K562 (cell line): ENCODE results near the gene ACKR2. TPM values are rescaled to one million over a fixed set of nuclear protein-coding genes. Genes with fewer than 3 reads are reported as not detected.

Experiments
- BCOR ChIP-seq: fragments of 450-650 bp; IDR thresholded peaks from 2 replicates; pipeline ENCODE4 v1.6.1; 2016
- GTF2F1 ChIP-seq: IDR thresholded peaks from 2 replicates; pipeline ENCODE4 v1.6.1; 2011; ENCODE audit warnings: low read depth, low read length, improper control_type of control experiment
- NFIX ChIP-seq: fragments of 250-450 bp; sonication (Bioruptor Pico); IDR thresholded peaks from 2 replicates; pipeline ENCODE4 v1.4.0; 2020; ENCODE audit warnings: low read depth, mild to moderate bottlenecking, moderate library complexity
- RBM17 ChIP-seq: fragments of 200-400 bp; formaldehyde crosslinking; IDR thresholded peaks from 2 replicates; pipeline ENCODE4 v1.6.1; 2017; ENCODE audit warnings: low read depth, mild to moderate bottlenecking, low read length, borderline replicate concordance
- RCOR1 ChIP-seq, 2 experiments: IDR thresholded peaks; 2 replicates each; pipeline ENCODE4 v1.6.1; 2012; ENCODE audit warnings: low read depth in 2 of 2, low read length in 2 of 2, borderline replicate concordance in 1 of 2, improper control_type of control experiment in 1 of 2
- SRSF7 ChIP-seq: fragments of 200-400 bp; formaldehyde crosslinking; optimal IDR thresholded peaks from 2 replicates; pipeline ENCODE3; 2017; ENCODE audit warnings: mild to moderate bottlenecking, low read depth, low read length
- ZFX ChIP-seq: sonication (generic); formaldehyde crosslinking; IDR thresholded peaks from 2 replicates; pipeline ENCODE4 v1.8.0; 2022; ENCODE audit warnings: mild to moderate bottlenecking, missing genetic modification reagents, moderate library complexity
- ZKSCAN3 ChIP-seq: fragments of 250-450 bp; sonication (Bioruptor Pico); IDR thresholded peaks from 2 replicates; pipeline ENCODE4 v1.4.0; 2020
- ZNF121 ChIP-seq: sonication (generic); formaldehyde crosslinking; conservative IDR thresholded peaks from 2 replicates; pipeline ENCODE4 v1.8.0; 2022; ENCODE audit warnings: missing genetic modification reagents
- ZNF224 ChIP-seq: sonication (generic); formaldehyde crosslinking; IDR thresholded peaks from 2 replicates; pipeline ENCODE4 v1.8.0; 2022; ENCODE audit warnings: mild to moderate bottlenecking, missing genetic modification reagents
- ZNF668 ChIP-seq: fragments of 250-450 bp; sonication (Bioruptor Pico); IDR thresholded peaks from 2 replicates; pipeline ENCODE4 v1.8.0; 2022; ENCODE audit warnings: mild to moderate bottlenecking, inconsistent platforms
- ZNF79 ChIP-seq: fragments of 250-450 bp; sonication (Bioruptor Pico); IDR thresholded peaks from 2 replicates; pipeline ENCODE4 v1.4.0; 2020; ENCODE audit warnings: low read depth, mild to moderate bottlenecking, moderate library complexity
- polyA plus RNA-seq, 8 experiments: library from polyadenylated mRNA; depleted of rRNA in 4 of 8; stranded (reverse) in 5 of 8; unstranded in 3 of 8; fragments of >200 nt; fragmentation: Nextera tagmentation in 2 of 8; fragmentation: Illumina TruSeq in 1 of 8; extraction: Ambion mirVana in 2 of 8; extraction: Trizol in 1 of 8; gene quantifications; 2 replicates each; pipeline versions ENCODE4 v1.2.1 to v1.2.3, GENCODE V29; 2011 to 2014; ENCODE audit warnings: inconsistent platforms in 1 of 8, missing spikeins in 1 of 8
- total RNA-seq, 7 experiments: library from RNA; depleted of rRNA in 6 of 7; stranded (reverse); fragments of >200 nt in 6 of 7; fragmentation: Illumina TruSeq in 2 of 7; extraction: Trizol in 2 of 7; gene quantifications; 2 replicates each; pipeline versions ENCODE4 v1.2.1 to v1.2.3, GENCODE V29; 2011 to 2021; ENCODE audit warnings: low replicate concordance in 1 of 7
- TF ChIP-seq, protein P1 (sequence below): fragments of 450-650 bp; IDR thresholded peaks from 2 replicates; pipeline ENCODE4 v1.6.1; 2017; ENCODE audit warnings: antibody characterized with exemption, mild to moderate bottlenecking
- TF ChIP-seq, protein P2 (sequence below): fragments of 250-450 bp; sonication (Bioruptor Pico); IDR thresholded peaks from 2 replicates; pipeline ENCODE4 v1.5.0; 2020; ENCODE audit warnings: mild to moderate bottlenecking
- TF ChIP-seq, protein P3 (sequence below): fragments of 250-450 bp; sonication (Bioruptor Pico); IDR thresholded peaks from 2 replicates; pipeline ENCODE4 v1.8.0; 2022; ENCODE audit warnings: moderate library complexity, mild to moderate bottlenecking, inconsistent platforms
- TF ChIP-seq, protein P4 (sequence below): fragments of 250-450 bp; sonication (Bioruptor Pico); IDR thresholded peaks from 2 replicates; pipeline ENCODE4 v1.4.0; 2020; ENCODE audit warnings: mild to moderate bottlenecking, moderate library complexity, borderline replicate concordance
- TF ChIP-seq, protein P5 (sequence below), 3 experiments: IDR thresholded peaks in 2 of 3; conservative IDR thresholded peaks in 1 of 3; 2 replicates each; pipeline ENCODE4 v1.5.1; 2011 to 2012; ENCODE audit warnings: low read length in 3 of 3, mild to moderate bottlenecking in 3 of 3, control low read depth in 2 of 3, improper control_type of control experiment in 1 of 3, inconsistent platforms in 1 of 3, low read depth in 1 of 3, mixed read lengths in 1 of 3, moderate library complexity in 1 of 3; ENCODE audit not compliant: insufficient read depth in 2 of 3

The ACKR2 gene
- total and polyA plus RNA-seq, 9 of the 15 experiments (the other 6 are each of a cell fraction or from before 2014, with no cell fraction given) = 0.03 to 0.69 (median 0.25) TPM; not detected in 1

DNA sequence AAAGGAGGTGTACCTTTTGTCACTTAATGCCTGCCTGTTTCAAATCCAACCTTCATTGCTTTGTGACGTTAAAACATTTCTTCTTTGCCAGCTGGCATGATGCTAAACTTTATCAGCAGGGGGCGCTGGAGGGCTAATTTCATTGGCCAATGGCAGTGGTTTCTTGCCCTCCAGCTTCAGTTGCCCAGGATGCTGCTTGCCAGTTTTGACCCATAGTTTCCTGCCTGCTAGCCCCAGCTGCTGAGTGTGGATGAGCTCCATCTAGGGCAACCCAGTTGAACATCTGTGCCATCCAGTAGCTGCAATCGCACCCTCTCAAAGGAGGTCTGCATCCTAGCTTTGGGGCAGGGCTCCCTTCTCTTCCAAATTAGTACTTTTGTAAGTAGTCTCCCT is 22.1 kb downstream of the ACKR2 start (continued):
- TF ChIP-seq RBM17 (no peak), ZNF79 (CRISPR knock-in tag) (no peak), ZNF668 (no peak), ZFX (CRISPR knock-in tag) (no peak), RCOR1 (IDR thresholded peaks at IDR 0.05; ENCODE audit: borderline replicate concordance in 1 of 2, low read depth in 2 of 2, low read length in 2 of 2) (0 out of 4 replicates have a peak, but pooled peaks of 1 of the 2 experiments have one; percentile 31), ZNF121 (no peak), SRSF7 (no peak), ZKSCAN3 (CRISPR knock-in tag) (no peak), BCOR (no peak), GTF2F1 (no peak), NFIX (no peak), ZNF224 (no peak)
- TF ChIP-seq, protein P1, sequence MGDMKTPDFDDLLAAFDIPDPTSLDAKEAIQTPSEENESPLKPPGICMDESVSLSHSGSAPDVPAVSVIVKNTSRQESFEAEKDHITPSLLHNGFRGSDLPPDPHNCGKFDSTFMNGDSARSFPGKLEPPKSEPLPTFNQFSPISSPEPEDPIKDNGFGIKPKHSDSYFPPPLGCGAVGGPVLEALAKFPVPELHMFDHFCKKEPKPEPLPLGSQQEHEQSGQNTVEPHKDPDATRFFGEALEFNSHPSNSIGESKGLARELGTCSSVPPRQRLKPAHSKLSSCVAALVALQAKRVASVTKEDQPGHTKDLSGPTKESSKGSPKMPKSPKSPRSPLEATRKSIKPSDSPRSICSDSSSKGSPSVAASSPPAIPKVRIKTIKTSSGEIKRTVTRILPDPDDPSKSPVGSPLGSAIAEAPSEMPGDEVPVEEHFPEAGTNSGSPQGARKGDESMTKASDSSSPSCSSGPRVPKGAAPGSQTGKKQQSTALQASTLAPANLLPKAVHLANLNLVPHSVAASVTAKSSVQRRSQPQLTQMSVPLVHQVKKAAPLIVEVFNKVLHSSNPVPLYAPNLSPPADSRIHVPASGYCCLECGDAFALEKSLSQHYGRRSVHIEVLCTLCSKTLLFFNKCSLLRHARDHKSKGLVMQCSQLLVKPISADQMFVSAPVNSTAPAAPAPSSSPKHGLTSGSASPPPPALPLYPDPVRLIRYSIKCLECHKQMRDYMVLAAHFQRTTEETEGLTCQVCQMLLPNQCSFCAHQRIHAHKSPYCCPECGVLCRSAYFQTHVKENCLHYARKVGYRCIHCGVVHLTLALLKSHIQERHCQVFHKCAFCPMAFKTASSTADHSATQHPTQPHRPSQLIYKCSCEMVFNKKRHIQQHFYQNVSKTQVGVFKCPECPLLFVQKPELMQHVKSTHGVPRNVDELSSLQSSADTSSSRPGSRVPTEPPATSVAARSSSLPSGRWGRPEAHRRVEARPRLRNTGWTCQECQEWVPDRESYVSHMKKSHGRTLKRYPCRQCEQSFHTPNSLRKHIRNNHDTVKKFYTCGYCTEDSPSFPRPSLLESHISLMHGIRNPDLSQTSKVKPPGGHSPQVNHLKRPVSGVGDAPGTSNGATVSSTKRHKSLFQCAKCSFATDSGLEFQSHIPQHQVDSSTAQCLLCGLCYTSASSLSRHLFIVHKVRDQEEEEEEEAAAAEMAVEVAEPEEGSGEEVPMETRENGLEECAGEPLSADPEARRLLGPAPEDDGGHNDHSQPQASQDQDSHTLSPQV = no peak
- TF ChIP-seq, protein P2, sequence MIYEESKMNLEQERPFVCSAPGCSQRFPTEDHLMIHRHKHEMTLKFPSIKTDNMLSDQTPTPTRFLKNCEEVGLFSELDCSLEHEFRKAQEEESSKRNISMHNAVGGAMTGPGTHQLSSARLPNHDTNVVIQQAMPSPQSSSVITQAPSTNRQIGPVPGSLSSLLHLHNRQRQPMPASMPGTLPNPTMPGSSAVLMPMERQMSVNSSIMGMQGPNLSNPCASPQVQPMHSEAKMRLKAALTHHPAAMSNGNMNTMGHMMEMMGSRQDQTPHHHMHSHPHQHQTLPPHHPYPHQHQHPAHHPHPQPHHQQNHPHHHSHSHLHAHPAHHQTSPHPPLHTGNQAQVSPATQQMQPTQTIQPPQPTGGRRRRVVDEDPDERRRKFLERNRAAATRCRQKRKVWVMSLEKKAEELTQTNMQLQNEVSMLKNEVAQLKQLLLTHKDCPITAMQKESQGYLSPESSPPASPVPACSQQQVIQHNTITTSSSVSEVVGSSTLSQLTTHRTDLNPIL (CRISPR knock-in tag) = no peak
- TF ChIP-seq, protein P3, sequence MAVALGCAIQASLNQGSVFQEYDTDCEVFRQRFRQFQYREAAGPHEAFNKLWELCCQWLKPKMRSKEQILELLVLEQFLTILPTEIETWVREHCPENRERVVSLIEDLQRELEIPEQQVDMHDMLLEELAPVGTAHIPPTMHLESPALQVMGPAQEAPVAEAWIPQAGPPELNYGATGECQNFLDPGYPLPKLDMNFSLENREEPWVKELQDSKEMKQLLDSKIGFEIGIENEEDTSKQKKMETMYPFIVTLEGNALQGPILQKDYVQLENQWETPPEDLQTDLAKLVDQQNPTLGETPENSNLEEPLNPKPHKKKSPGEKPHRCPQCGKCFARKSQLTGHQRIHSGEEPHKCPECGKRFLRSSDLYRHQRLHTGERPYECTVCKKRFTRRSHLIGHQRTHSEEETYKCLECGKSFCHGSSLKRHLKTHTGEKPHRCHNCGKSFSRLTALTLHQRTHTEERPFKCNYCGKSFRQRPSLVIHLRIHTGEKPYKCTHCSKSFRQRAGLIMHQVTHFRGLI (CRISPR knock-in tag) = no peak
- TF ChIP-seq, protein P4, sequence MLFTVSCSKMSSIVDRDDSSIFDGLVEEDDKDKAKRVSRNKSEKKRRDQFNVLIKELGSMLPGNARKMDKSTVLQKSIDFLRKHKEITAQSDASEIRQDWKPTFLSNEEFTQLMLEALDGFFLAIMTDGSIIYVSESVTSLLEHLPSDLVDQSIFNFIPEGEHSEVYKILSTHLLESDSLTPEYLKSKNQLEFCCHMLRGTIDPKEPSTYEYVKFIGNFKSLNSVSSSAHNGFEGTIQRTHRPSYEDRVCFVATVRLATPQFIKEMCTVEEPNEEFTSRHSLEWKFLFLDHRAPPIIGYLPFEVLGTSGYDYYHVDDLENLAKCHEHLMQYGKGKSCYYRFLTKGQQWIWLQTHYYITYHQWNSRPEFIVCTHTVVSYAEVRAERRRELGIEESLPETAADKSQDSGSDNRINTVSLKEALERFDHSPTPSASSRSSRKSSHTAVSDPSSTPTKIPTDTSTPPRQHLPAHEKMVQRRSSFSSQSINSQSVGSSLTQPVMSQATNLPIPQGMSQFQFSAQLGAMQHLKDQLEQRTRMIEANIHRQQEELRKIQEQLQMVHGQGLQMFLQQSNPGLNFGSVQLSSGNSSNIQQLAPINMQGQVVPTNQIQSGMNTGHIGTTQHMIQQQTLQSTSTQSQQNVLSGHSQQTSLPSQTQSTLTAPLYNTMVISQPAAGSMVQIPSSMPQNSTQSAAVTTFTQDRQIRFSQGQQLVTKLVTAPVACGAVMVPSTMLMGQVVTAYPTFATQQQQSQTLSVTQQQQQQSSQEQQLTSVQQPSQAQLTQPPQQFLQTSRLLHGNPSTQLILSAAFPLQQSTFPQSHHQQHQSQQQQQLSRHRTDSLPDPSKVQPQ (CRISPR knock-in tag) = no peak
- TF ChIP-seq, protein P5, sequence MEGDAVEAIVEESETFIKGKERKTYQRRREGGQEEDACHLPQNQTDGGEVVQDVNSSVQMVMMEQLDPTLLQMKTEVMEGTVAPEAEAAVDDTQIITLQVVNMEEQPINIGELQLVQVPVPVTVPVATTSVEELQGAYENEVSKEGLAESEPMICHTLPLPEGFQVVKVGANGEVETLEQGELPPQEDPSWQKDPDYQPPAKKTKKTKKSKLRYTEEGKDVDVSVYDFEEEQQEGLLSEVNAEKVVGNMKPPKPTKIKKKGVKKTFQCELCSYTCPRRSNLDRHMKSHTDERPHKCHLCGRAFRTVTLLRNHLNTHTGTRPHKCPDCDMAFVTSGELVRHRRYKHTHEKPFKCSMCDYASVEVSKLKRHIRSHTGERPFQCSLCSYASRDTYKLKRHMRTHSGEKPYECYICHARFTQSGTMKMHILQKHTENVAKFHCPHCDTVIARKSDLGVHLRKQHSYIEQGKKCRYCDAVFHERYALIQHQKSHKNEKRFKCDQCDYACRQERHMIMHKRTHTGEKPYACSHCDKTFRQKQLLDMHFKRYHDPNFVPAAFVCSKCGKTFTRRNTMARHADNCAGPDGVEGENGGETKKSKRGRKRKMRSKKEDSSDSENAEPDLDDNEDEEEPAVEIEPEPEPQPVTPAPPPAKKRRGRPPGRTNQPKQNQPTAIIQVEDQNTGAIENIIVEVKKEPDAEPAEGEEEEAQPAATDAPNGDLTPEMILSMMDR (IDR thresholded peaks at IDR 0.05 in 2 of 3, conservative IDR thresholded peaks at IDR 0.05 in 1 of 3; ENCODE audit: insufficient read depth in 2 of 3, low read depth in 1 of 3, low read length in 3 of 3) = peak; percentile 88 to 95 (median 93)
